HepG2 (cell line): ENCODE results near the gene TGM2. TPM values are rescaled to one million over a fixed set of nuclear protein-coding genes. Genes with fewer than 3 reads are reported as not detected.

Experiments used
- ARID5B ChIP-seq: IDR thresholded peaks from 2 replicates; pipeline ENCODE4 v1.4.0; 2020; ENCODE audit warnings: mild to moderate bottlenecking, missing genetic modification reagents
- EED ChIP-seq: sonication (generic); formaldehyde crosslinking; IDR thresholded peaks from 2 replicates; pipeline ENCODE4 v1.5.0; 2020; ENCODE audit warnings: mild to moderate bottlenecking, missing genetic modification reagents
- FUBP1 ChIP-seq: sonication (generic); formaldehyde crosslinking; IDR thresholded peaks from 2 replicates; pipeline ENCODE4 v1.5.1; 2020; ENCODE audit warnings: missing genetic modification reagents, mild to moderate bottlenecking, borderline replicate concordance
- HOXA9 ChIP-seq: sonication (generic); formaldehyde crosslinking; IDR thresholded peaks from 2 replicates; pipeline ENCODE4 v1.8.1; 2022; ENCODE audit warnings: missing genetic modification reagents, mild to moderate bottlenecking, moderate library complexity, borderline replicate concordance
- MAZ ChIP-seq, 2 experiments: sonication (generic) in 1 of 2; formaldehyde crosslinking in 1 of 2; IDR thresholded peaks; 2 replicates each; pipeline versions ENCODE4 v1.5.0 to v1.6.1; 2012 to 2020; ENCODE audit warnings: low read depth in 2 of 2, mild to moderate bottlenecking in 2 of 2, borderline replicate concordance in 1 of 2, improper control_type of control experiment in 1 of 2, low read length in 1 of 2, missing genetic modification reagents in 1 of 2, moderate library complexity in 1 of 2
- MBD4 ChIP-seq: IDR thresholded peaks from 2 replicates; pipeline ENCODE4 v1.6.1; 2012; ENCODE audit warnings: low read length, inconsistent platforms, borderline replicate concordance
- PHB2 ChIP-seq: fragments of 450-650 bp; IDR thresholded peaks from 2 replicates; pipeline ENCODE4 v1.6.1; 2018; ENCODE audit not compliant: partially characterized antibody
- RNF2 ChIP-seq: fragments of 450-650 bp; conservative IDR thresholded peaks from 2 replicates; pipeline ENCODE4 v1.6.1; 2016; ENCODE audit warnings: low read depth
- RXRB ChIP-seq: IDR thresholded peaks from 2 replicates; pipeline ENCODE4 v1.6.1; 2016; ENCODE audit warnings: borderline replicate concordance, missing genetic modification reagents, missing compliant biosample characterization
- SAP130 ChIP-seq: IDR thresholded peaks from 2 replicates; pipeline ENCODE4 v1.6.1; 2016; ENCODE audit warnings: low read depth
- STAT5B ChIP-seq: sonication (generic); formaldehyde crosslinking; IDR thresholded peaks from 2 replicates; pipeline ENCODE4 v1.4.0; 2020; ENCODE audit warnings: missing genetic modification reagents
- TBP ChIP-seq: sonication (generic); formaldehyde crosslinking; IDR thresholded peaks from 2 replicates; pipeline ENCODE4 v1.5.0; 2020; ENCODE audit warnings: missing genetic modification reagents
- TSC22D2 ChIP-seq: sonication (generic); formaldehyde crosslinking; IDR thresholded peaks from 2 replicates; pipeline ENCODE4 v1.5.1; 2020; ENCODE audit warnings: missing genetic modification reagents, mild to moderate bottlenecking, borderline replicate concordance
- XRCC5 ChIP-seq: fragments of 200-400 bp; formaldehyde crosslinking; optimal IDR thresholded peaks from 2 replicates; pipeline ENCODE3; 2017; ENCODE audit warnings: mild to moderate bottlenecking, low read length
- ZFP1 ChIP-seq: IDR thresholded peaks from 2 replicates; pipeline ENCODE4 v1.6.1; 2016
- ZNF430 ChIP-seq: sonication (generic); formaldehyde crosslinking; IDR thresholded peaks from 2 replicates; pipeline ENCODE4 v1.9.0; 2021; ENCODE audit warnings: mild to moderate bottlenecking, missing genetic modification reagents
- ZNF564 ChIP-seq: sonication (generic); formaldehyde crosslinking; IDR thresholded peaks from 2 replicates; pipeline ENCODE4 v1.8.1; 2023; ENCODE audit warnings: mild to moderate bottlenecking, missing genetic modification reagents
- polyA plus RNA-seq, 8 experiments: library from polyadenylated mRNA; depleted of rRNA in 3 of 8; stranded (reverse) in 7 of 8; unstranded in 1 of 8; fragments of >200 nt; fragmentation: Illumina TruSeq in 4 of 8; extraction: Trizol in 4 of 8; gene quantifications; 2 replicates each; pipeline versions ENCODE4 v1.2.1 to v1.2.3, GENCODE V29; 2011 to 2016; ENCODE audit warnings: low read depth in 4 of 8, missing spikeins in 1 of 8, mixed read lengths in 1 of 8; ENCODE audit not compliant: insufficient read depth in 1 of 8
- total RNA-seq, 5 experiments: library from RNA; depleted of rRNA; stranded (reverse); fragments of >200 nt; fragmentation: Illumina TruSeq; extraction: Trizol; gene quantifications; 2 replicates each; pipeline ENCODE4 v1.2.3, GENCODE V29; 2016; ENCODE audit warnings: low read depth in 1 of 5
- TF ChIP-seq, protein P1 (sequence below): sonication (generic); formaldehyde crosslinking; IDR thresholded peaks from 2 replicates; pipeline ENCODE4 v1.8.0; 2022; ENCODE audit warnings: missing genetic modification reagents, mild to moderate bottlenecking, moderate library complexity, borderline replicate concordance

The TGM2 gene
- total and polyA plus RNA-seq, 2 of the 13 experiments (the other 11 are each of a cell fraction or from before 2014, with no cell fraction given): 4.2 to 46.4 TPM

DNA sequence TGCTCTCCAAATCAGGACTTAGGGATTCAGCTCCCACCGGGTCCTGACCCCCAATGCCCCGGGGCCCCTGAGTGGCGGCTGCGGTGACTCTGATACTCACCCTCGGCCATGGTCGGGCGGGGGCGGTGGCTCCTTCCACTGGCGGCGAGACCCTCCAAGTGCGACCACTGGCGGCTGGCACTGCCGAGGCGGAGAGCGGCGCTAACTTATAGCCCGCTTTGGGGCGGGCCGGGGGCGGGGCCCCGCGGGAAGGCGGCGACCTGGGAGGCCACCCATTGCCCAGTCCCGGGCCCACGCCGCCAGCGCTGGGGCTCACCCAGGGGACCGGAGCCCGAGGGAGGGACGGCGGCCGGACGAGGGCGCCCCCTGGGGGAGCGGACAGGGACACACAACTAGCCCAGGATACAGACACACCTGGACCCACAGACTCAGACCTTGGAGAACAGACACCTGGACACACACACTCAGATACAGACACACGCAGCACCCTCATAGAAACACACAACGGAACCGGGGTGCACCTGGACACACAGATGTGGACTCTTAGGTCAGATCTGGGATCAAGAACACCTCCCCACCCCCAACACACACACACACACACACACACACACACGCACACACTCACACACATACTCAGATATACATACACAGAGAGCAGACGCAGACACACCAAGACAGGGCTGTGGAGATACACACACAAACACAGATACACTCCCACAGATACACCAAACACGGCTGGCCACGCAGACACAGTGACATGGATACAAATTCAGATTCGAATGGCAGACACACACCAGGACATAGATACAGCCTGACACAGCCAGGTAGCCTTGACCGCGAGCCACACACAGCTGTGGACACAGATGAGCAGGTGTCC lies at the start of gene TGM2 (continued):
- TF ChIP-seq MAZ (IDR thresholded peaks at IDR 0.05; ENCODE audit: borderline replicate concordance, low read depth, low read length) (peak; percentile 88), MAZ (CRISPR knock-in tag; IDR thresholded peaks at IDR 0.05; ENCODE audit: low read depth) (peak; percentile 93), TBP (0 out of 2 replicates have a peak, but pooled peaks have one; percentile 15), ZNF430 (peak; percentile 85; the same call in 1 of the 2 replicates), STAT5B (CRISPR knock-in tag) (0 out of 2 replicates have a peak, but pooled peaks have one; percentile 69), RXRB (CRISPR knock-in tag) (peak; percentile 85; the same call in 1 of the 2 replicates), ARID5B (CRISPR knock-in tag) (peak; percentile 84), FUBP1 (CRISPR knock-in tag) (0 out of 2 replicates have a peak, but pooled peaks have one; percentile 88), ZNF564 (CRISPR knock-in tag) (no peak; the same call in 1 of the 2 replicates), SAP130 (CRISPR knock-in tag) (peak; percentile 90), XRCC5 (peak; percentile 97), RNF2 (0 out of 2 replicates have a peak, but pooled peaks have one; percentile 3), PHB2 (no peak), HOXA9 (CRISPR knock-in tag) (peak; percentile 48; the same call in 1 of the 2 replicates), TSC22D2 (peak; percentile 95; the same call in 1 of the 2 replicates), EED (CRISPR knock-in tag) (no peak), ZFP1 (CRISPR knock-in tag) (no peak), MBD4 (no peak)
- TF ChIP-seq, protein P1, sequence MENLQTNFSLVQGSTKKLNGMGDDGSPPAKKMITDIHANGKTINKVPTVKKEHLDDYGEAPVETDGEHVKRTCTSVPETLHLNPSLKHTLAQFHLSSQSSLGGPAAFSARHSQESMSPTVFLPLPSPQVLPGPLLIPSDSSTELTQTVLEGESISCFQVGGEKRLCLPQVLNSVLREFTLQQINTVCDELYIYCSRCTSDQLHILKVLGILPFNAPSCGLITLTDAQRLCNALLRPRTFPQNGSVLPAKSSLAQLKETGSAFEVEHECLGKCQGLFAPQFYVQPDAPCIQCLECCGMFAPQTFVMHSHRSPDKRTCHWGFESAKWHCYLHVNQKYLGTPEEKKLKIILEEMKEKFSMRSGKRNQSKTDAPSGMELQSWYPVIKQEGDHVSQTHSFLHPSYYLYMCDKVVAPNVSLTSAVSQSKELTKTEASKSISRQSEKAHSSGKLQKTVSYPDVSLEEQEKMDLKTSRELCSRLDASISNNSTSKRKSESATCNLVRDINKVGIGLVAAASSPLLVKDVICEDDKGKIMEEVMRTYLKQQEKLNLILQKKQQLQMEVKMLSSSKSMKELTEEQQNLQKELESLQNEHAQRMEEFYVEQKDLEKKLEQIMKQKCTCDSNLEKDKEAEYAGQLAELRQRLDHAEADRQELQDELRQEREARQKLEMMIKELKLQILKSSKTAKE: peak; percentile 41; the same call in 1 of the 2 replicates
